Mucosa of stomach (tissue), 1 donor: ENCODE data around the gene WTAP.
"Not testable (repeated sequence)": the region's sequence is repeated elsewhere in the genome, so short reads cannot be mapped to it uniquely, and the experiment has no call there.

Source experiments
- H3K27me3 ChIP-seq: one replicate; pipeline ENCODE4 v1.7.0; 2013; ENCODE audit warnings: mild to moderate bottlenecking, low read length; ENCODE audit not compliant: control insufficient read depth, insufficient read depth
- H3K36me3 ChIP-seq: one replicate; pipeline ENCODE4 v1.7.0; 2013; ENCODE audit warnings: low read length; ENCODE audit not compliant: control insufficient read depth, insufficient read depth
- H3K4me1 ChIP-seq: one replicate; pipeline ENCODE4 v1.7.0; 2013; ENCODE audit warnings: mild to moderate bottlenecking, low read length; ENCODE audit not compliant: control insufficient read depth, insufficient read depth
- H3K4me3 ChIP-seq: one replicate; pipeline ENCODE4 v1.7.0; 2013; ENCODE audit warnings: low read length
- H3K9ac ChIP-seq: one replicate; pipeline ENCODE4 v1.7.0; 2013; ENCODE audit warnings: mild to moderate bottlenecking, low read length, moderate library complexity
- H3K9me3 ChIP-seq: one replicate; pipeline ENCODE4 v1.7.0; 2013; ENCODE audit warnings: mild to moderate bottlenecking, low read length, moderate library complexity; ENCODE audit not compliant: control insufficient read depth
- donor health status: Pancreatic carcinoma.

Gene WTAP

GRCh38 chr6:159701413-159701999 lies 25.8 kb upstream of the WTAP start:
- Histone ChIP-seq H3K36me3 (no peaks in the 10 kb centered on the region), H3K4me3 (no peak overlapping the region), H3K27me3 (no peaks in the 10 kb centered on the region), H3K9me3 (no peaks in the 10 kb centered on the region), H3K4me1 (no peaks in the 10 kb centered on the region), H3K9ac (no peak overlapping the region)

- H3K9me3 ChIP-seq, H3K4me1 ChIP-seq, H3K36me3 ChIP-seq, H3K27me3 ChIP-seq, H3K4me3 ChIP-seq, H3K9ac ChIP-seq: not testable (repeated sequence)
Measured at GRCh38 chr6:159710603-159711002, 16.7 kb upstream of the WTAP start.

- not testable (repeated sequence) for H3K9ac ChIP-seq, H3K4me1 ChIP-seq, H3K9me3 ChIP-seq, H3K36me3 ChIP-seq, H3K4me3 ChIP-seq, H3K27me3 ChIP-seq
Measured at GRCh38 chr6:159712389-159712788, 14.9 kb upstream of the WTAP start.

- H3K4me1 ChIP-seq, result no peaks in the 10 kb centered on the region
- no peaks in the 10 kb centered on the region for H3K9me3 ChIP-seq
- no peak overlapping the region for H3K9ac ChIP-seq
- H3K27me3 ChIP-seq, result no peaks in the 10 kb centered on the region
- no peak overlapping the region for H3K4me3 ChIP-seq
- no peaks in the 10 kb centered on the region for H3K36me3 ChIP-seq
Measured at GRCh38 chr6:159713984-159714383, 13.3 kb upstream of the WTAP start.

GRCh38 chr6:159714404-159714803 lies 12.9 kb upstream of the WTAP start:
- Histone ChIP-seq H3K36me3 (no peaks in the 10 kb centered on the region), H3K9ac (no peak overlapping the region), H3K27me3 (no peaks in the 10 kb centered on the region), H3K9me3 (no peaks in the 10 kb centered on the region), H3K4me3 (no peak overlapping the region), H3K4me1 (no peaks in the 10 kb centered on the region)

GRCh38 chr6:159715166-159715565 lies 12.1 kb upstream of the WTAP start:
- Histone ChIP-seq H3K4me3 (no peak overlapping the region), H3K4me1 (no peaks in the 10 kb centered on the region), H3K9me3 (no peaks in the 10 kb centered on the region), H3K27me3 (no peaks in the 10 kb centered on the region), H3K36me3 (no peaks in the 10 kb centered on the region), H3K9ac (no peak overlapping the region)

GRCh38 chr6:159715605-159716004 lies 11.7 kb upstream of the WTAP start:
- H3K36me3 ChIP-seq, result no peaks in the 10 kb centered on the region
- H3K27me3 ChIP-seq, result no peaks in the 10 kb centered on the region
- H3K4me1 ChIP-seq, result no peaks in the 10 kb centered on the region
- no peak overlapping the region for H3K9ac ChIP-seq
- no peak overlapping the region for H3K4me3 ChIP-seq
- H3K9me3 ChIP-seq, result no peaks in the 10 kb centered on the region

- no peaks in the 10 kb centered on the region for H3K36me3 ChIP-seq
- no peaks in the 10 kb centered on the region for H3K27me3 ChIP-seq
- H3K9me3 ChIP-seq, result no peaks in the 10 kb centered on the region
- H3K9ac ChIP-seq, result no peak overlapping the region
- no peak overlapping the region for H3K4me3 ChIP-seq
- no peaks in the 10 kb centered on the region for H3K4me1 ChIP-seq
Measured at GRCh38 chr6:159716247-159717096, 10.8 kb upstream of the WTAP start.

- no peak overlapping the region for H3K9ac ChIP-seq
- no peaks in the 10 kb centered on the region for H3K36me3 ChIP-seq
- H3K4me1 ChIP-seq, result no peaks in the 10 kb centered on the region
Measured at GRCh38 chr6:159718634-159719033, 8.7 kb upstream of the WTAP start.

GRCh38 chr6:159719287-159719686 lies 8.0 kb upstream of the WTAP start:
- no peaks in the 10 kb centered on the region for H3K4me1 ChIP-seq
- no peaks in the 10 kb centered on the region for H3K9me3 ChIP-seq
- no peaks in the 10 kb centered on the region for H3K27me3 ChIP-seq

More at GRCh38 chr6:159718634-159719033, 8.7 kb upstream of the WTAP start:
- H3K9me3 ChIP-seq, result no peaks in the 10 kb centered on the region
- H3K27me3 ChIP-seq, result no peaks in the 10 kb centered on the region
- no peak overlapping the region for H3K4me3 ChIP-seq

GRCh38 chr6:159720708-159721107 lies 6.6 kb upstream of the WTAP start:
- Histone ChIP-seq H3K27me3 (no peaks in the 10 kb centered on the region), H3K9me3 (no peaks in the 10 kb centered on the region), H3K36me3 (no peaks in the 10 kb centered on the region), H3K4me1 (no peaks in the 10 kb centered on the region), H3K9ac (no peak overlapping the region), H3K4me3 (no peak overlapping the region)

More at GRCh38 chr6:159719287-159719686, 8.0 kb upstream of the WTAP start:
- Histone ChIP-seq H3K36me3 (no peaks in the 10 kb centered on the region), H3K9ac (no peak overlapping the region), H3K4me3 (no peak overlapping the region)

- not testable (repeated sequence) for H3K4me3 ChIP-seq, H3K36me3 ChIP-seq, H3K27me3 ChIP-seq, H3K4me1 ChIP-seq, H3K9ac ChIP-seq, H3K9me3 ChIP-seq
Measured at GRCh38 chr6:159721981-159722380, 5.3 kb upstream of the WTAP start.
